A549 (cell line): ENCODE measurements around the gene CALCOCO1.

Source experiments
- CBX2 ChIP-seq: fragments of 200-600 bp; sonication (generic); IDR thresholded peaks from 2 replicates; pipeline ENCODE4 v1.6.1; 2016; ENCODE audit warnings: low read depth, mild to moderate bottlenecking, borderline replicate concordance
- EP300 ChIP-seq, 2 experiments: fragments of >200 bp; sonication (Bioruptor Twin); formaldehyde crosslinking; IDR thresholded peaks; 2 replicates in 1 of 2; 3 replicates in 1 of 2; pipeline ENCODE4 v1.6.1; 2016 to 2017
- FOSL2 ChIP-seq, 2 experiments: fragments of 450-650 bp in 1 of 2; fragments of >200 bp in 1 of 2; sonication (Bioruptor Twin) in 1 of 2; formaldehyde crosslinking; IDR thresholded peaks; 2 replicates each; pipeline versions ENCODE4 v1.5.0 to v1.6.1; 2016 to 2020; ENCODE audit warnings: mild to moderate bottlenecking in 1 of 2, moderate library complexity in 1 of 2
- MAZ ChIP-seq: fragments of 150-350 bp; IDR thresholded peaks from 2 replicates; pipeline ENCODE4 v1.6.1; 2014; ENCODE audit warnings: antibody characterized with exemption, low read depth, low read length, borderline replicate concordance
- NPAS2 ChIP-seq: fragments of 250-450 bp; sonication (Bioruptor Pico); IDR thresholded peaks from 2 replicates; pipeline ENCODE4 v1.8.0; 2022; ENCODE audit warnings: mild to moderate bottlenecking, moderate library complexity, borderline replicate concordance
- POLR2A ChIP-seq: IDR thresholded peaks from 2 replicates; pipeline ENCODE4 v1.6.1; 2012; ENCODE audit warnings: mild to moderate bottlenecking, low read length
- RAD21 ChIP-seq, 2 experiments: fragments of >200 bp in 1 of 2; sonication (Bioruptor Twin) in 1 of 2; formaldehyde crosslinking in 1 of 2; IDR thresholded peaks in 1 of 2; conservative IDR thresholded peaks in 1 of 2; 2 replicates in 1 of 2; 3 replicates in 1 of 2; pipeline ENCODE4 v1.6.1; 2012 to 2018; ENCODE audit warnings: inconsistent platforms in 1 of 2
- TF ChIP-seq, protein P1 (sequence below): IDR thresholded peaks from 2 replicates; pipeline ENCODE4 v1.6.1; 2012
- TF ChIP-seq, protein P2 (sequence below): fragments of 200-600 bp; sonication (generic); IDR thresholded peaks from 2 replicates; pipeline ENCODE4 v1.6.1; 2016; ENCODE audit warnings: antibody characterized with exemption, mild to moderate bottlenecking, moderate library complexity
- TF ChIP-seq, protein P3 (sequence below): fragments of >200 bp; sonication (Bioruptor Twin); formaldehyde crosslinking; IDR thresholded peaks from 3 replicates; pipeline ENCODE4 v1.5.1; 2016
- TF ChIP-seq, protein P4 (sequence below): fragments of 150-350 bp; IDR thresholded peaks from 2 replicates; pipeline ENCODE4 v1.6.1; 2014; ENCODE audit warnings: low read depth, mild to moderate bottlenecking, low read length
- TF ChIP-seq, protein P5 (sequence below): IDR thresholded peaks from 2 replicates; pipeline ENCODE4 v1.6.1; 2012
- TF ChIP-seq, protein P6 (sequence below): fragments of 450-650 bp; IDR thresholded peaks from 2 replicates; pipeline ENCODE4 v1.6.1; 2014; ENCODE audit warnings: antibody characterized with exemption
- TF ChIP-seq, protein P7 (sequence below): fragments of 250-450 bp; sonication (Bioruptor Pico); IDR thresholded peaks from 2 replicates; pipeline ENCODE4 v1.5.0; 2021; ENCODE audit warnings: mild to moderate bottlenecking, moderate library complexity, borderline replicate concordance

DNA sequence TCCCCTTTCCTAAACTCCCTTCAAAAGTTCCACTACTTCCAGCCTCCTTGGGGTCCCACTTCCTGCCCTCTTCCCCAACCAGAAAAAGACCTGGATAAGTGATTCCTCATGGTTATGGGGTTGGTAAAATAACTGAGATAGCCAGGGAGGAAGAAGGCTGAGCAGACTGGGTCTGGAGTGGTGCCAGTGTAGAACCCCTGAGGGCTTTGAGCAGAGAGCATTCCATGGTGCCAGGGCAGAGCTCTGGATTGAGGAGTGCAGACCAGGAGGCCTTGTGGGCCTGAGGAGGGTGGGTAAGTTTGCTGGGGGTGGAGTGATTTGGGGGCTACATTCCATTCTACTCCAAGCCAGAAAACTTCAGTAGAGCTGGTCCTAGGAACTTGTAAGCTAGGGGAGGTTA lies 34.1 kb upstream of the CALCOCO1 start:
- no peak for TF ChIP-seq FOSL2 (IDR thresholded peaks at IDR 0.05)
- TF ChIP-seq FOSL2 (CRISPR knock-in tag; IDR thresholded peaks at IDR 0.05), result no peak
- TF ChIP-seq, protein P1, sequence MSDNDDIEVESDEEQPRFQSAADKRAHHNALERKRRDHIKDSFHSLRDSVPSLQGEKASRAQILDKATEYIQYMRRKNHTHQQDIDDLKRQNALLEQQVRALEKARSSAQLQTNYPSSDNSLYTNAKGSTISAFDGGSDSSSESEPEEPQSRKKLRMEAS, result no peak
- TF ChIP-seq, protein P2, sequence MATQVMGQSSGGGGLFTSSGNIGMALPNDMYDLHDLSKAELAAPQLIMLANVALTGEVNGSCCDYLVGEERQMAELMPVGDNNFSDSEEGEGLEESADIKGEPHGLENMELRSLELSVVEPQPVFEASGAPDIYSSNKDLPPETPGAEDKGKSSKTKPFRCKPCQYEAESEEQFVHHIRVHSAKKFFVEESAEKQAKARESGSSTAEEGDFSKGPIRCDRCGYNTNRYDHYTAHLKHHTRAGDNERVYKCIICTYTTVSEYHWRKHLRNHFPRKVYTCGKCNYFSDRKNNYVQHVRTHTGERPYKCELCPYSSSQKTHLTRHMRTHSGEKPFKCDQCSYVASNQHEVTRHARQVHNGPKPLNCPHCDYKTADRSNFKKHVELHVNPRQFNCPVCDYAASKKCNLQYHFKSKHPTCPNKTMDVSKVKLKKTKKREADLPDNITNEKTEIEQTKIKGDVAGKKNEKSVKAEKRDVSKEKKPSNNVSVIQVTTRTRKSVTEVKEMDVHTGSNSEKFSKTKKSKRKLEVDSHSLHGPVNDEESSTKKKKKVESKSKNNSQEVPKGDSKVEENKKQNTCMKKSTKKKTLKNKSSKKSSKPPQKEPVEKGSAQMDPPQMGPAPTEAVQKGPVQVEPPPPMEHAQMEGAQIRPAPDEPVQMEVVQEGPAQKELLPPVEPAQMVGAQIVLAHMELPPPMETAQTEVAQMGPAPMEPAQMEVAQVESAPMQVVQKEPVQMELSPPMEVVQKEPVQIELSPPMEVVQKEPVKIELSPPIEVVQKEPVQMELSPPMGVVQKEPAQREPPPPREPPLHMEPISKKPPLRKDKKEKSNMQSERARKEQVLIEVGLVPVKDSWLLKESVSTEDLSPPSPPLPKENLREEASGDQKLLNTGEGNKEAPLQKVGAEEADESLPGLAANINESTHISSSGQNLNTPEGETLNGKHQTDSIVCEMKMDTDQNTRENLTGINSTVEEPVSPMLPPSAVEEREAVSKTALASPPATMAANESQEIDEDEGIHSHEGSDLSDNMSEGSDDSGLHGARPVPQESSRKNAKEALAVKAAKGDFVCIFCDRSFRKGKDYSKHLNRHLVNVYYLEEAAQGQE, result no peak
- no peak for TF ChIP-seq CBX2
- TF ChIP-seq EP300 (IDR thresholded peaks at IDR 0.05), result no peak
- TF ChIP-seq POLR2A, result no peak
- TF ChIP-seq, protein P3, sequence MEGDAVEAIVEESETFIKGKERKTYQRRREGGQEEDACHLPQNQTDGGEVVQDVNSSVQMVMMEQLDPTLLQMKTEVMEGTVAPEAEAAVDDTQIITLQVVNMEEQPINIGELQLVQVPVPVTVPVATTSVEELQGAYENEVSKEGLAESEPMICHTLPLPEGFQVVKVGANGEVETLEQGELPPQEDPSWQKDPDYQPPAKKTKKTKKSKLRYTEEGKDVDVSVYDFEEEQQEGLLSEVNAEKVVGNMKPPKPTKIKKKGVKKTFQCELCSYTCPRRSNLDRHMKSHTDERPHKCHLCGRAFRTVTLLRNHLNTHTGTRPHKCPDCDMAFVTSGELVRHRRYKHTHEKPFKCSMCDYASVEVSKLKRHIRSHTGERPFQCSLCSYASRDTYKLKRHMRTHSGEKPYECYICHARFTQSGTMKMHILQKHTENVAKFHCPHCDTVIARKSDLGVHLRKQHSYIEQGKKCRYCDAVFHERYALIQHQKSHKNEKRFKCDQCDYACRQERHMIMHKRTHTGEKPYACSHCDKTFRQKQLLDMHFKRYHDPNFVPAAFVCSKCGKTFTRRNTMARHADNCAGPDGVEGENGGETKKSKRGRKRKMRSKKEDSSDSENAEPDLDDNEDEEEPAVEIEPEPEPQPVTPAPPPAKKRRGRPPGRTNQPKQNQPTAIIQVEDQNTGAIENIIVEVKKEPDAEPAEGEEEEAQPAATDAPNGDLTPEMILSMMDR, result no peak
- TF ChIP-seq, protein P4, sequence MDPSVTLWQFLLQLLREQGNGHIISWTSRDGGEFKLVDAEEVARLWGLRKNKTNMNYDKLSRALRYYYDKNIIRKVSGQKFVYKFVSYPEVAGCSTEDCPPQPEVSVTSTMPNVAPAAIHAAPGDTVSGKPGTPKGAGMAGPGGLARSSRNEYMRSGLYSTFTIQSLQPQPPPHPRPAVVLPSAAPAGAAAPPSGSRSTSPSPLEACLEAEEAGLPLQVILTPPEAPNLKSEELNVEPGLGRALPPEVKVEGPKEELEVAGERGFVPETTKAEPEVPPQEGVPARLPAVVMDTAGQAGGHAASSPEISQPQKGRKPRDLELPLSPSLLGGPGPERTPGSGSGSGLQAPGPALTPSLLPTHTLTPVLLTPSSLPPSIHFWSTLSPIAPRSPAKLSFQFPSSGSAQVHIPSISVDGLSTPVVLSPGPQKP, result no peak
- TF ChIP-seq, protein P5, sequence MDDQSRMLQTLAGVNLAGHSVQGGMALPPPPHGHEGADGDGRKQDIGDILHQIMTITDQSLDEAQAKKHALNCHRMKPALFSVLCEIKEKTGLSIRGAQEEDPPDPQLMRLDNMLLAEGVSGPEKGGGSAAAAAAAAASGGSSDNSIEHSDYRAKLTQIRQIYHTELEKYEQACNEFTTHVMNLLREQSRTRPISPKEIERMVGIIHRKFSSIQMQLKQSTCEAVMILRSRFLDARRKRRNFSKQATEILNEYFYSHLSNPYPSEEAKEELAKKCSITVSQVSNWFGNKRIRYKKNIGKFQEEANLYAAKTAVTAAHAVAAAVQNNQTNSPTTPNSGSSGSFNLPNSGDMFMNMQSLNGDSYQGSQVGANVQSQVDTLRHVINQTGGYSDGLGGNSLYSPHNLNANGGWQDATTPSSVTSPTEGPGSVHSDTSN, result no peak
- TF ChIP-seq, protein P6, sequence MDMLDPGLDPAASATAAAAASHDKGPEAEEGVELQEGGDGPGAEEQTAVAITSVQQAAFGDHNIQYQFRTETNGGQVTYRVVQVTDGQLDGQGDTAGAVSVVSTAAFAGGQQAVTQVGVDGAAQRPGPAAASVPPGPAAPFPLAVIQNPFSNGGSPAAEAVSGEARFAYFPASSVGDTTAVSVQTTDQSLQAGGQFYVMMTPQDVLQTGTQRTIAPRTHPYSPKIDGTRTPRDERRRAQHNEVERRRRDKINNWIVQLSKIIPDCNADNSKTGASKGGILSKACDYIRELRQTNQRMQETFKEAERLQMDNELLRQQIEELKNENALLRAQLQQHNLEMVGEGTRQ, result no peak
- TF ChIP-seq MAZ, result no peak
- TF ChIP-seq NPAS2, result no peak
- TF ChIP-seq RAD21 (conservative IDR thresholded peaks at IDR 0.05 in 1 of 2, IDR thresholded peaks at IDR 0.05 in 1 of 2), result no peak
- TF ChIP-seq, protein P7, sequence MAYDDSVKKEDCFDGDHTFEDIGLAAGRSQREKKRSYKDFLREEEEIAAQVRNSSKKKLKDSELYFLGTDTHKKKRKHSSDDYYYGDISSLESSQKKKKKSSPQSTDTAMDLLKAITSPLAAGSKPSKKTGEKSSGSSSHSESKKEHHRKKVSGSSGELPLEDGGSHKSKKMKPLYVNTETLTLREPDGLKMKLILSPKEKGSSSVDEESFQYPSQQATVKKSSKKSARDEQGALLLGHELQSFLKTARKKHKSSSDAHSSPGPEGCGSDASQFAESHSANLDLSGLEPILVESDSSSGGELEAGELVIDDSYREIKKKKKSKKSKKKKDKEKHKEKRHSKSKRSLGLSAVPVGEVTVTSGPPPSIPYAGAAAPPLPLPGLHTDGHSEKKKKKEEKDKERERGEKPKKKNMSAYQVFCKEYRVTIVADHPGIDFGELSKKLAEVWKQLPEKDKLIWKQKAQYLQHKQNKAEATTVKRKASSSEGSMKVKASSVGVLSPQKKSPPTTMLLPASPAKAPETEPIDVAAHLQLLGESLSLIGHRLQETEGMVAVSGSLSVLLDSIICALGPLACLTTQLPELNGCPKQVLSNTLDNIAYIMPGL (CRISPR knock-in tag), result no peak
